Gastrocnemius medialis (tissue), 4 donors: ENCODE results near the gene GJB6. TPM values are rescaled to one million over a fixed set of nuclear protein-coding genes. Genes with fewer than 3 reads are reported as not detected.

ENCODE experiments used
- ATAC-seq, 2 donors: fragments of 150-250 bp; one replicate each; pipeline ENCODE4 v1.9.1; 2016
- DNase-seq, 2 donors: peaks; one replicate each; pipeline ENCODE4 v3.0.0-alpha.2; 2019
- H3K27ac ChIP-seq, 4 donors: fragments of 200-600 bp; sonication (generic); 1 replicate in 1 of 4; 2 replicates in 3 of 4; pipeline ENCODE4 v1.5.1; 2016 to 2018; ENCODE audit warnings: mild to moderate bottlenecking in 2 of 4, moderate library complexity in 1 of 4
- H3K27me3 ChIP-seq, 3 donors: fragments of 200-600 bp; sonication (generic) in 2 of 3; 1 replicate in 1 of 3; 2 replicates in 2 of 3; pipeline versions ENCODE4 v1.5.1 to v1.6.0; 2016 to 2019; ENCODE audit warnings: mild to moderate bottlenecking in 1 of 3, moderate library complexity in 1 of 3
- H3K36me3 ChIP-seq, 2 donors: fragments of 200-600 bp; sonication (generic) in 1 of 2; one replicate each; pipeline ENCODE4 v1.5.1; 2017 to 2018
- H3K4me1 ChIP-seq, 2 donors: fragments of 200-600 bp; sonication (generic) in 1 of 2; one replicate each; pipeline ENCODE4 v1.5.1; 2016 to 2017; ENCODE audit warnings: mild to moderate bottlenecking in 2 of 2
- H3K4me3 ChIP-seq, 4 donors: fragments of 200-600 bp; sonication (generic) in 3 of 4; 1 replicate in 1 of 4; 2 replicates in 3 of 4; pipeline ENCODE4 v1.5.1; 2016 to 2019; ENCODE audit warnings: mild to moderate bottlenecking in 2 of 4
- H3K9me3 ChIP-seq, 3 donors: fragments of 200-600 bp; sonication (generic) in 2 of 3; 1 replicate in 1 of 3; 2 replicates in 2 of 3; pipeline ENCODE4 v1.5.1; 2016 to 2019
- CTCF ChIP-seq, 5 experiments: fragments of 450-650 bp in 3 of 5; fragments of 200-600 bp in 2 of 5; sonication (generic) in 2 of 5; IDR thresholded peaks in 4 of 5; conservative IDR thresholded peaks in 1 of 5; 1 replicate in 4 of 5; 2 replicates in 1 of 5; pipeline ENCODE4 v1.5.1; 2016 to 2019; ENCODE audit warnings: antibody characterized with exemption in 5 of 5, mild to moderate bottlenecking in 3 of 5, moderate library complexity in 3 of 5
- POLR2A ChIP-seq, 2 donors: fragments of 450-650 bp; IDR thresholded peaks; one replicate each; pipeline ENCODE4 v1.6.1; 2017; ENCODE audit warnings: antibody characterized with exemption in 2 of 2, mild to moderate bottlenecking in 2 of 2, moderate library complexity in 2 of 2
- in situ Hi-C, 4 donors: fragments of 200-750 bp; cut with MboI; loops; one replicate each; pipeline versions ENCODE4 v1.15.0 to v1.8.0; 2017; ENCODE audit warnings: low sequenced_read_pairs in 4 of 4
- intact Hi-C: fragments of 100-400 bp; cut with DNase I; formaldehyde crosslinking; loops from one replicate; pipeline ENCODE4 v1.15.1; 2023; ENCODE audit warnings: low total_unique reads
- total RNA-seq, 4 donors: library from RNA; depleted of rRNA; stranded (reverse); fragments of >200 nt; gene quantifications; one replicate each; pipeline versions ENCODE4 v1.1.0 to v1.2.3, GENCODE V29; 2016

GJB6 gene
- total RNA-seq, 4 donors from 2014 or later: not detected

GRCh38 chr13:20271441-20271840 lies 39.3 kb upstream of the GJB6 start:
- no peaks in the 10 kb centered on the region for H3K36me3 ChIP-seq
- H3K9me3 ChIP-seq: no peaks in the 10 kb centered on the region
- no peak for ATAC-seq
- H3K4me3 ChIP-seq: no peak overlapping the region
- intact Hi-C loops (no loop called here), in situ Hi-C loops (no loop called here)
- peaks cover 0 to 11% (median 0%) of the 10 kb centered on the region in 3 donors for H3K27me3 ChIP-seq
- DNase-seq: no peak
- H3K27ac ChIP-seq: no peak overlapping the region
- H3K4me1 ChIP-seq: no peaks in the 10 kb centered on the region
- TF ChIP-seq POLR2A (IDR thresholded peaks at IDR 0.05): no peak
- TF ChIP-seq CTCF (IDR thresholded peaks at IDR 0.05 in 4 of 5, conservative IDR thresholded peaks at IDR 0.05 in 1 of 5): no peak

GRCh38 chr13:20270163-20270865 lies 38.2 kb upstream of the GJB6 start:
- H3K36me3 ChIP-seq: no peaks in the 10 kb centered on the region

GRCh38 chr13:20264271-20265018 lies 32.3 kb upstream of the GJB6 start:
- Histone ChIP-seq H3K9me3 (no peaks in the 10 kb centered on the region), H3K4me1 (no peaks in the 10 kb centered on the region), H3K27ac (no peak overlapping the region), H3K4me3 (no peak overlapping the region), H3K27me3 (peaks cover 0 to 2% (median 0%) of the 10 kb centered on the region in 3 donors), H3K36me3 (no peaks in the 10 kb centered on the region)
- DNase-seq: no peak
- TF ChIP-seq CTCF (IDR thresholded peaks at IDR 0.05 in 4 of 5, conservative IDR thresholded peaks at IDR 0.05 in 1 of 5) (no peak), POLR2A (IDR thresholded peaks at IDR 0.05) (no peak)
- in situ Hi-C loops (no loop called here), intact Hi-C loops (loop anchor here (10.0 kb wide), 1 partner anchor 1350 kb away; no protein-coding TSS in a partner anchor)
- ATAC-seq: no peak

More at GRCh38 chr13:20270163-20270865, 38.2 kb upstream of the GJB6 start:
- no peaks in the 10 kb centered on the region for H3K9me3 ChIP-seq
- no peak for DNase-seq
- H3K27ac ChIP-seq: no peak overlapping the region
- intact Hi-C loops (no loop called here), in situ Hi-C loops (no loop called here)
- H3K4me3 ChIP-seq: no peak overlapping the region
- H3K4me1 ChIP-seq: no peaks in the 10 kb centered on the region
- peaks cover 0 to 11% (median 0%) of the 10 kb centered on the region in 3 donors for H3K27me3 ChIP-seq
- TF ChIP-seq POLR2A (IDR thresholded peaks at IDR 0.05) (no peak), CTCF (IDR thresholded peaks at IDR 0.05 in 4 of 5, conservative IDR thresholded peaks at IDR 0.05 in 1 of 5) (no peak)
- no peak for ATAC-seq

GRCh38 chr13:20263393-20264044 lies 31.4 kb upstream of the GJB6 start:
- Histone ChIP-seq H3K4me1 (no peaks in the 10 kb centered on the region), H3K4me3 (no peak overlapping the region), H3K27ac (no peak overlapping the region), H3K36me3 (no peaks in the 10 kb centered on the region), H3K27me3 (no peaks in the 10 kb centered on the region), H3K9me3 (no peaks in the 10 kb centered on the region)
- DNase-seq (no peak), ATAC-seq (no peak)
- TF ChIP-seq POLR2A (IDR thresholded peaks at IDR 0.05): no peak
- TF ChIP-seq CTCF (IDR thresholded peaks at IDR 0.05 in 4 of 5, conservative IDR thresholded peaks at IDR 0.05 in 1 of 5): no peak
- intact Hi-C loops (loop anchor here (10.0 kb wide), 1 partner anchor 1351 kb away; no protein-coding TSS in a partner anchor), in situ Hi-C loops (no loop called here)
